ENCODE results near the gene COL3A1. TPM values are rescaled to one million over a fixed set of nuclear protein-coding genes. Genes with fewer than 3 reads are reported as not detected.

Gene COL3A1
- total and polyA plus RNA-seq, 2 of the 13 experiments (the other 11 are each of a cell fraction or from before 2014, with no cell fraction given) = 0.04 TPM; not detected in 1

GRCh38 chr2:188956961-188957360, 17.2 kb upstream of the COL3A1 start:
- ATAC-seq (no peak), DNase-seq (ENCODE audit: low spot score) (no peak), FAIRE-seq (no peak)
- intact Hi-C loops (cut with micrococcal nuclease; ENCODE audit: unreplicated experiment) = no loop called here
- H3K36me3 ChIP-seq (replicated peaks in 1 of 2; ENCODE audit: control insufficient read depth in 1 of 2, insufficient read depth in 2 of 2, low read length in 2 of 2) = no peaks in the 10 kb centered on the region
- H3K27ac ChIP-seq (ENCODE audit: extremely low read length, insufficient read depth, low read length) = no peak overlapping the region
- H3K9me3 ChIP-seq (ENCODE audit: low read length) = no peaks in the 10 kb centered on the region
- H3K4me3 ChIP-seq (replicated peaks in 1 of 3; ENCODE audit: insufficient read depth in 1 of 3, low read depth in 2 of 3, low read length in 3 of 3) = no peak overlapping the region
- no peaks in the 10 kb centered on the region for H3K27me3 ChIP-seq (ENCODE audit: control insufficient read depth in 1 of 2, insufficient read depth in 2 of 2, low read length in 2 of 2)
- in situ Hi-C loops (cut with HindIII; ENCODE audit: extremely low pct_ligation_motif_present, low pct_unique_long_range_greater_than_20kb) = no loop called here
- no peaks in the 10 kb centered on the region for H3K4me1 ChIP-seq (ENCODE audit: insufficient read depth, low read length)
- H2AFZ ChIP-seq (ENCODE audit: low read length) = no peak overlapping the region
- TF ChIP-seq ZNF280D (CRISPR knock-in tag; IDR thresholded peaks at IDR 0.05) = no peak
- TF ChIP-seq ZNF572 (CRISPR knock-in tag; IDR thresholded peaks at IDR 0.05) = no peak
- no peak for TF ChIP-seq GATA4 (IDR thresholded peaks at IDR 0.05; ENCODE audit: borderline replicate concordance, low read depth)
- TF ChIP-seq HOMEZ (CRISPR knock-in tag; IDR thresholded peaks at IDR 0.05; ENCODE audit: low read depth) = no peak
- no peak for TF ChIP-seq ELF4 (CRISPR knock-in tag; IDR thresholded peaks at IDR 0.05; ENCODE audit: borderline replicate concordance)
- no peak for TF ChIP-seq ZNF329 (CRISPR knock-in tag; IDR thresholded peaks at IDR 0.05; ENCODE audit: low read depth)
- no peak for TF ChIP-seq ZSCAN20 (CRISPR knock-in tag; IDR thresholded peaks at IDR 0.05; ENCODE audit: borderline replicate concordance)
- TF ChIP-seq NR2F1 (CRISPR knock-in tag; IDR thresholded peaks at IDR 0.05) = no peak
- H3K79me2 ChIP-seq (ENCODE audit: insufficient read depth, low read length) = no peaks in the 10 kb centered on the region
- no TSS peak for BruUV-seq (replicated peaks)
- POLR2A ChIA-PET = no interaction called here
- H4K20me1 ChIP-seq (ENCODE audit: insufficient read depth, low read length) = no peaks in the 10 kb centered on the region
- no peak overlapping the region for H3K4me2 ChIP-seq (ENCODE audit: low read depth, low read length)
- CTCF ChIA-PET (ENCODE audit: low intra/inter-chr PET ratio, low total read pairs) = no interaction called here
- H3K9ac ChIP-seq (ENCODE audit: insufficient read depth, low read depth, low read length) = no peak overlapping the region
- 19% methylated on average over 5 of the region's 5 CpGs for WGBS (ENCODE audit: low lambda C conversion rate)
